GM18505 (cell line): ENCODE data around the gene RABGGTA.

Source experiments
- ATAC-seq: cut with Tn5 transposase; IDR thresholded peaks from one replicate; pipeline ENCODE4 v1.9.1; 2021; ENCODE audit not compliant: unreplicated experiment
- POLR2A ChIP-seq: IDR thresholded peaks from 4 replicates; pipeline ENCODE4 v1.6.1; 2011; ENCODE audit warnings: borderline replicate concordance; ENCODE audit not compliant: insufficient read depth, insufficient read length; ENCODE audit errors: extremely low read depth

Gene RABGGTA

GRCh38 chr14:24241829-24242443 lies 29.5 kb downstream of the RABGGTA start:
- ATAC-seq: peak; percentile 77
- TF ChIP-seq POLR2A: no peak

- no peak for TF ChIP-seq POLR2A
Measured at GRCh38 chr14:24240110-24240918, 31.1 kb downstream of the RABGGTA start.

GRCh38 chr14:24238527-24239037 lies 32.8 kb downstream of the RABGGTA start:
- no peak for ATAC-seq
- no peak for TF ChIP-seq POLR2A

More at GRCh38 chr14:24240110-24240918, 31.1 kb downstream of the RABGGTA start:
- no peak for ATAC-seq

GRCh38 chr14:24238123-24238522 lies 33.3 kb downstream of the RABGGTA start:
- no peak for ATAC-seq
- TF ChIP-seq POLR2A: no peak

GRCh38 chr14:24237463-24237955 lies 33.9 kb downstream of the RABGGTA start:
- ATAC-seq: no peak
- no peak for TF ChIP-seq POLR2A

GRCh38 chr14:24236689-24237462 lies 34.5 kb downstream of the RABGGTA start:
- TF ChIP-seq POLR2A: no peak
- no peak for ATAC-seq

GRCh38 chr14:24235804-24236688 lies 35.4 kb downstream of the RABGGTA start:
- TF ChIP-seq POLR2A: no peak
- no peak for ATAC-seq

GRCh38 chr14:24234095-24235005 lies 37.0 kb downstream of the RABGGTA start:
- peak; percentile 11 for TF ChIP-seq POLR2A
- ATAC-seq: no peak

GRCh38 chr14:24233538-24233866 lies 37.9 kb downstream of the RABGGTA start:
- TF ChIP-seq POLR2A: no peak
- ATAC-seq: no peak

- ATAC-seq: peak; percentile 54
- TF ChIP-seq POLR2A: peak; percentile 46
Measured at GRCh38 chr14:24232645-24233537, 38.5 kb downstream of the RABGGTA start, which contains the start of gene GMPR2. Gene GMPR2 (plus strand): TSS chr14:24232929. CDS start chr14:24233254, 325 bp downstream.
